HFFc6 (cell line): Measurements from ENCODE around the gene MRPL48. TPM values are rescaled to one million over a fixed set of nuclear protein-coding genes. Genes with fewer than 3 reads are reported as not detected.
A peak's percentile ranks its signal among the peaks of the same experiment; 100 is the strongest.

Experiments
- DNase-seq: peaks from one replicate; pipeline ENCODE4 v3.0.0-alpha.2; 2018
- H3K27ac Mint-ChIP-seq: 2 replicates; pipeline ENCODE4 v1.8.0; 2020; ENCODE audit warnings: mild to moderate bottlenecking, mixed read lengths
- H3K27me3 Mint-ChIP-seq: 2 replicates; pipeline ENCODE4 v1.8.0; 2021; ENCODE audit warnings: mild to moderate bottlenecking, moderate library complexity, mixed read lengths; ENCODE audit not compliant: insufficient read depth
- H3K36me3 Mint-ChIP-seq: 2 replicates; pipeline ENCODE4 v1.8.0; 2021; ENCODE audit warnings: low read depth, mixed read lengths
- H3K4me1 Mint-ChIP-seq: 2 replicates; pipeline ENCODE4 v1.8.0; 2020; ENCODE audit warnings: low read depth, mixed read lengths
- H3K4me3 Mint-ChIP-seq: 2 replicates; pipeline ENCODE4 v1.8.0; 2020; ENCODE audit warnings: mild to moderate bottlenecking, moderate library complexity, mixed read lengths
- H3K9me3 Mint-ChIP-seq: 2 replicates; pipeline ENCODE4 v1.8.0; 2020; ENCODE audit warnings: mild to moderate bottlenecking, mixed read lengths
- CTCF ChIP-seq: fragments of 200-600 bp; sonication (generic); IDR thresholded peaks from 2 replicates; pipeline ENCODE4 v1.5.0; 2021; ENCODE audit warnings: antibody characterized with exemption, mild to moderate bottlenecking
- total RNA-seq, 6 experiments: library from RNA; stranded (reverse); fragmentation: NEBNext Ultra II Directional; extraction: Animal tissue kit (Norgen Biotek cat#: 25700); gene quantifications; 2 replicates in 1 of 6; 3 replicates in 5 of 6; pipeline ENCODE4 v1.2.3, GENCODE V29; 2021

MRPL48 gene
- total RNA-seq, 6 experiments from 2014 or later: 29.3 to 39.4 (median 35.1) TPM

- peaks cover 8% of the 10 kb centered on the region for H3K4me1 Mint-ChIP-seq
- DNase-seq: no peak
- no peak overlapping the region for H3K27ac Mint-ChIP-seq
- no peaks in the 10 kb centered on the region for H3K27me3 Mint-ChIP-seq
- H3K9me3 Mint-ChIP-seq: no peaks in the 10 kb centered on the region
- H3K4me3 Mint-ChIP-seq: no peak overlapping the region
- no peak for TF ChIP-seq CTCF
- H3K36me3 Mint-ChIP-seq: no peaks in the 10 kb centered on the region
These were observed 101.9 kb downstream of the MRPL48 start for GRCh38 chr11:73889536-73889935.

GRCh38 chr11:73893041-73893440 is 105.4 kb downstream of the MRPL48 start:
- Mint-ChIP-seq H3K27me3 (no peaks in the 10 kb centered on the region), H3K4me1 (peaks cover 17% of the 10 kb centered on the region), H3K36me3 (no peaks in the 10 kb centered on the region), H3K9me3 (no peaks in the 10 kb centered on the region), H3K4me3 (no peak overlapping the region), H3K27ac (no peak overlapping the region)
- no peak for TF ChIP-seq CTCF
- DNase-seq: no peak

GRCh38 chr11:73894725-73895335 is 107.2 kb downstream of the MRPL48 start:
- H3K4me1 Mint-ChIP-seq: peaks cover 10% of the 10 kb centered on the region
- peak overlapping the region; percentile 20 for H3K27ac Mint-ChIP-seq
- H3K27me3 Mint-ChIP-seq: no peaks in the 10 kb centered on the region
- H3K4me3 Mint-ChIP-seq: peak overlapping the region; percentile 0; the same call in 1 of the 2 replicates
- peaks cover 5% of the 10 kb centered on the region; the same call in 1 of the 2 replicates for H3K36me3 Mint-ChIP-seq
- peak; percentile 41 for DNase-seq
- TF ChIP-seq CTCF: no peak
- H3K9me3 Mint-ChIP-seq: no peaks in the 10 kb centered on the region

GRCh38 chr11:73902303-73902702 is 114.6 kb downstream of the MRPL48 start:
- no peak for TF ChIP-seq CTCF
- Mint-ChIP-seq H3K27ac (no peak overlapping the region), H3K9me3 (no peaks in the 10 kb centered on the region), H3K4me1 (peaks cover 7% of the 10 kb centered on the region), H3K36me3 (peaks cover 17% of the 10 kb centered on the region), H3K27me3 (no peaks in the 10 kb centered on the region; the same call in 1 of the 2 replicates), H3K4me3 (no peak overlapping the region)
- DNase-seq: no peak

GRCh38 chr11:73907191-73907590 is 119.5 kb downstream of the MRPL48 start:
- peaks cover 1% of the 10 kb centered on the region; the same call in 1 of the 2 replicates for H3K27me3 Mint-ChIP-seq
- H3K9me3 Mint-ChIP-seq: no peaks in the 10 kb centered on the region
- H3K36me3 Mint-ChIP-seq: peaks cover 18% of the 10 kb centered on the region
- H3K4me3 Mint-ChIP-seq: no peak overlapping the region
- H3K4me1 Mint-ChIP-seq: peaks cover 9% of the 10 kb centered on the region
- DNase-seq: peak; percentile 45
- peak; percentile 56 for TF ChIP-seq CTCF
- H3K27ac Mint-ChIP-seq: no peak overlapping the region
